Measurements from ENCODE around the gene ZMIZ1.

- TF ChIP-seq, protein P1, sequence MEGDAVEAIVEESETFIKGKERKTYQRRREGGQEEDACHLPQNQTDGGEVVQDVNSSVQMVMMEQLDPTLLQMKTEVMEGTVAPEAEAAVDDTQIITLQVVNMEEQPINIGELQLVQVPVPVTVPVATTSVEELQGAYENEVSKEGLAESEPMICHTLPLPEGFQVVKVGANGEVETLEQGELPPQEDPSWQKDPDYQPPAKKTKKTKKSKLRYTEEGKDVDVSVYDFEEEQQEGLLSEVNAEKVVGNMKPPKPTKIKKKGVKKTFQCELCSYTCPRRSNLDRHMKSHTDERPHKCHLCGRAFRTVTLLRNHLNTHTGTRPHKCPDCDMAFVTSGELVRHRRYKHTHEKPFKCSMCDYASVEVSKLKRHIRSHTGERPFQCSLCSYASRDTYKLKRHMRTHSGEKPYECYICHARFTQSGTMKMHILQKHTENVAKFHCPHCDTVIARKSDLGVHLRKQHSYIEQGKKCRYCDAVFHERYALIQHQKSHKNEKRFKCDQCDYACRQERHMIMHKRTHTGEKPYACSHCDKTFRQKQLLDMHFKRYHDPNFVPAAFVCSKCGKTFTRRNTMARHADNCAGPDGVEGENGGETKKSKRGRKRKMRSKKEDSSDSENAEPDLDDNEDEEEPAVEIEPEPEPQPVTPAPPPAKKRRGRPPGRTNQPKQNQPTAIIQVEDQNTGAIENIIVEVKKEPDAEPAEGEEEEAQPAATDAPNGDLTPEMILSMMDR (IDR thresholded peaks at IDR 0.05), result no peak
- no peak for TF ChIP-seq POLR2A (IDR thresholded peaks at IDR 0.05)
- TF ChIP-seq EP300 (IDR thresholded peaks at IDR 0.05), result no peak
Measured at GRCh38 chr10:79305988-79306387, 237.2 kb downstream of the ZMIZ1 start.
